Gastrocnemius medialis (tissue), 4 donors: ENCODE data around the gene MRE11.

Source experiments
- CTCF ChIP-seq, 5 experiments: fragments of 450-650 bp in 3 of 5; fragments of 200-600 bp in 2 of 5; sonication (generic) in 2 of 5; IDR thresholded peaks in 4 of 5; conservative IDR thresholded peaks in 1 of 5; 1 replicate in 4 of 5; 2 replicates in 1 of 5; pipeline ENCODE4 v1.5.1; 2016 to 2019; ENCODE audit warnings: antibody characterized with exemption in 5 of 5, mild to moderate bottlenecking in 3 of 5, moderate library complexity in 3 of 5
- POLR2A ChIP-seq, 2 donors: fragments of 450-650 bp; IDR thresholded peaks; one replicate each; pipeline ENCODE4 v1.6.1; 2017; ENCODE audit warnings: antibody characterized with exemption in 2 of 2, mild to moderate bottlenecking in 2 of 2, moderate library complexity in 2 of 2

GRCh38 chr11:94536386-94536785, 42.7 kb upstream of the MRE11 start:
- TF ChIP-seq CTCF (IDR thresholded peaks at IDR 0.05 in 4 of 5, conservative IDR thresholded peaks at IDR 0.05 in 1 of 5) (no peak), POLR2A (IDR thresholded peaks at IDR 0.05) (no peak)
